Activated CD4-positive, alpha-beta T cell treated with anti-CD3 and anti-CD28 coated beads, Interleukin-2, amount 50 U/mL, for 1 hour (primary cell): Measurements from ENCODE around the gene VSTM2L.

Experiments used
- DNase-seq: peaks from one replicate; pipeline ENCODE4 v3.0.0-alpha.2; 2020

VSTM2L gene

DNA sequence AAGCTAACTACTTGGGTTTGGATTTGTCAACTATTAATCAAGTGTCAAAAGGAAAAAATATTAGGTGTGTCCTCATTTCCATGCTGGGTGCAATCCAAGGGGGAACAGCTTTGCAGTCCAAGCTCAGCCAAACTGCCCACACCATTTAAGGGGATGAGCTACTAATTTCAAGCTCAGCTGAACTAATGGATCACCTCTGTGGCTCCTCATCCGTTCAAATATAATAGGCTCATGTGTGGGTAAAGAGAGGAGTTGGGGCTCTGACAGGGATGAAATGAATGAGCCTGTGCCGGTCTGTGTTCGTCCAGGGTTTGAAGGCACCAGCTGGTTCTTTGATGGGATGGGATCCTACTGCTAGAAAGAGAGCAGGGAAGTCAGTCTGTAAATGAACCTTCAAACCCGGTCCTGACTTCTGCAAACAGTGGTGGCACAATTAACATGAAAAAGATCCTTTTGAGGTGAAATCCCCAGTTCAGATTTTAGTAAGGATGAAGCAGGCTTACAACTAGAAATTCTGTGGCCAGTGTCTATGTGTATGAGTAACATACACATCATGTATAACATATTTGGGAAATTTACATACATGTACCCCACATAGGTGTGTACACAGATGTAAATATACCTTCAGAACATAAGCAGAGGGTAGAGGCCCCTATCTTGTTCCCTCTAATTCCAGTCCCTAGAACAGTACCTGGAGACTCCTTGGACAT lies 88.4 kb downstream of the VSTM2L start:
- DNase-seq = no peak

GRCh38 chr20:37991908-37992307 lies 89.0 kb downstream of the VSTM2L start:
- no peak for DNase-seq

DNA sequence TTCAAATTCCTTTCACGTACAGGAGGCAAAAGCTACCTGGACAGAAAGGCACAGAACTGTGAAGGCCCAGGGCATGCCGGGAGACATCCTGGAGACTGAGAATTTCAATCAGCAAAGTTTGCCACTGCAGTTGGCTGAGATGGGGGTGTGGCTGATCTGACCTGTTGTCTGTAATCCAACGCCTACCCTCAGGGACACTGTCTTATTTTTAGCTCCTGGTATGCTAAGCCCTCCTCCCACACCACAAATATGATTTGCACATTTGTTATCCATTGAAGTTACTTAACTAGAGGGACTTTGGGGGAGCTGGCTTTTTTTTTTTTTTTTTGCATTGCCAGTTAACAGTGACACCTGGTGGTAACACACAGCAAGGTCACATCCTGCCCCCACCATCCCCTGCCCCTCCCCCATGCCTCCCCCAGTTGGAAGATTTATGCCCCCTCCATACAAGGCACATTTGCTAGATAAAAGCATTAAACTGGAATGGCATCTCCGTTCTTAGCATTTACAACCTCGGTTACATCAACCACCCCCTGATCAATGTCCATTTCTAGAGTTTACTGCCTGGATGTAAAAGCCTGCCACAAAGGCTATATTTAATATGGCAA lies 90.0 kb downstream of the VSTM2L start:
- peak; percentile 15 for DNase-seq

- no peak for DNase-seq
Measured at GRCh38 chr20:37994512-37994911, 91.6 kb downstream of the VSTM2L start.
